Limb (tissue), 2 donors: ENCODE results near the gene PIGL.
"Not testable (repeated sequence)": the region's sequence is repeated elsewhere in the genome, so short reads cannot be mapped to it uniquely, and the experiment has no call there.

Source experiments
- DNase-seq, 2 donors: peaks; one replicate each; pipeline ENCODE4 v3.0.0-alpha.2; 2016; ENCODE audit errors: extremely low spot score in 2 of 2

Gene PIGL

GRCh38 chr17:16304830-16305229 is 87.8 kb downstream of the PIGL start:
- peak; percentile 29 to 35 for DNase-seq

- DNase-seq = no peak
Observed at GRCh38 chr17:16306211-16306610, 89.2 kb downstream of the PIGL start.

DNA sequence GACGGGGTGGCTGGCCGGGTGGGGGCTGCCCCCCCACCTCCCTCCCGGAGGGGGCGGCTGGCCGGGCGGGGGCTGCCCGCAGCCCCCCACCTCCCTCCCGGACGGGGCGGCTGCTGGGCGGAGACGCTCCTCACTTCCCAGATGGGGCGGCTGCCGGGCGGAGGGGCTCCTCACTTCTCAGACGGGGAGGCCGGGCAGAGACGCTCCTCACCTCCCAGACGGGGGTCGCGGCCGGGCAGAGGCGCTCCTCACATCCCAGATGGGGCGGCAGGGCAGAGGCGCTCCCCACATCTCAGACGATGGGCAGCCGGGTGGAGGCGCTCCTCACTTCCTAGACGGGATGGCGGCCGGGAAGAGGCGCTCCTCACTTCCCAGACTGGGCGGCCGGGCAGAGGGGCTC is 95.1 kb downstream of the PIGL start:
- DNase-seq = not testable (repeated sequence)

DNA sequence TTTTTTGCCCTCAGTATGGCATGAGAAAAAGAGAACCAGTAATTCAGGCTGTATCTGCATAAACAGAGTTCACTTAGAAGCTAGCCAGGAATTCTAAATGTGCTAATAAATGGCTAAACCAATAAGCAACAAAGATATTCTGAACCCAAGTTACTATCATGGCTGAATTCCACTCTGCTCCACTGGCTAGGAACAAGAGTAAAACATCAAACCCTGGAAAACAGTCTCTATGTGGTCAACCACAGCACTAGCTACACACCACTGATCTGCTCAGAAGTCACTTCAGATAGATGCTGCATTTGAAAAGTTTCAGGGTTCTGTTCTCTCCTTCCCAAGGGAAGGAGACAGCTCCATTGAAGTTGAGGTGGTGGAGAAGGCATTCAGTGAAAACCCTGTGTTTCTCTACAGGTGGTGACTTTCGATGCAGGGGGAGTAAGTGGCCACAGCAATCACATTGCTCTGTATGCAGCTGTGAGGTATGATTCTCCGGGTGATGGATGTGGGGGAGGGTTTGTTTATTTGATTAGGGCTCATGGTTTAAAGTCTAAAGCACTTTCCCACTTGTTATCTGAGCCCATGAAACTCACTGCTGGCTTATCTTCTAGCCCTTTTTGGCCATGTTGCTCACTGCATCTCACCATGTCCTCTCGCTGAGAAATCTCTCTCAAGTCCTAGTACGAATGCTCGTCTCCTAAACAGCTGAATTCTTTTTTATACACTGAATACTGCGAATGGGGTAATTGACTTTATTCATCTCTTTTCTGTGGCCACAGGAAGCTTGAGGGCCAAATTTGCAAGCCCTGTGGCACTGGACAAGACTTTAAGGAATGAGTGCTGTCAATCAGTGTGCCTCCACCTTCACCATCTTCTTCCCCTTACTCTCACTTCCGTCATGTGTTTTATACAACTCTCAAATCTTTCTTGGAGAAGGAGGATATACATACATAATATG is 96.4 kb downstream of the PIGL start:
- no peak for DNase-seq

- DNase-seq = no peak
Observed at GRCh38 chr17:16314189-16314588, 97.2 kb downstream of the PIGL start.

DNA sequence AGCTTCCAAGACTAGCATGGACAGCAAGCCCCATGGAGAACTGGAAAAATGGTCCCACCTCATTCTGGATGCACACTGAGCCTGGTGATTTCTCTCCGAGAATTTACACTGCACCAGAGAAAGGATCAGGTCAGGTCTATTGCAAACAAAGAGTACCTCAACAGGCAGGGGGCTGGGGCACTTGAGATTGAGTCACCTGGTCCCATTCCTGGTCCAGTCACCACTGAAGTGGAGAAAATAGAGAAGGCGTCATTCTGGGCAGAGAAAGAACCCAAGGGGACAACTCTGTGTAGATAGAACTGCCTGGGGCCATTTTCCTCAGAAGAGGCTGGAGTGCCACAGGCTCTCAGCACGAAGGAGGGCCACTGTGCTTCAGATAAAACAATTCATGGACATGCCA is 97.8 kb downstream of the PIGL start:
- no peak for DNase-seq

GRCh38 chr17:16319969-16320368 is 103.0 kb downstream of the PIGL start:
- DNase-seq = no peak

DNA sequence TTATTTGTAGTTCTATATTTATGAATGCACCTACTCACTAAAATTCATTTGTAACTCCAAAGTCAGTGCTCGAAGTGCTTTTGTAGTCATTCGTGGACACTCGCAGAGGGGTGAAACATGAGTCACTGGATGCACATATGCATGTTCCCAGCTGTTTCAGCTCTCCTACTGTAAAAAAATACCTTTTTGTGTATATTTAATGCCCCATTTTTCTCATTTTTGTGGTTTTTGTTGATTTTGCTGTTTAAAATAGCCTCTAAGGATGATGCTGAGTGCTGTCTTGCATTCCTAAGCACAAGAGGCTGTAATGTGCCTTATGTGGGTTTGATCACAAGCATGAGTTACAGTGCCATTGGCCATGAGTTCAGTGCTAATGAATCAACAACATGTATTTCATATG is 105.6 kb downstream of the PIGL start:
- DNase-seq = no peak

DNA sequence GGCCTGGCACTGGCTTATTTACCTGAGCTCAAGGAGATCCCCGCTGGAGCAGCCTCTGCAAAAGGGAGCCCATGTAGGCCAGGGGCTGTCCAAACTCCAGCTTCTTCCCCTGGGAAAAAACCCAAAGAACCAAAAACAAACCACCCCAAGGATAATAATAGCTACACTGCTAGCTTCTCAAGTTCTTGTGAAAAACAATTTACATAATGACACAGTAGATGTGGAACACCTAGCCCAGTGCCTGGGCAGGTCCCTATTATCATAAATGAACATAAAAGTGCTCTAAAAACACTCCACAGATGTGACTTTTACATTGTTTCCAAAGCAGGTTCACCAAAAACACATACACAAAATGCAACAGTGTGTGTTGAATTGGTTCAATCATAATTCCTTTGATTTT is 109.0 kb downstream of the PIGL start:
- DNase-seq = no peak

DNA sequence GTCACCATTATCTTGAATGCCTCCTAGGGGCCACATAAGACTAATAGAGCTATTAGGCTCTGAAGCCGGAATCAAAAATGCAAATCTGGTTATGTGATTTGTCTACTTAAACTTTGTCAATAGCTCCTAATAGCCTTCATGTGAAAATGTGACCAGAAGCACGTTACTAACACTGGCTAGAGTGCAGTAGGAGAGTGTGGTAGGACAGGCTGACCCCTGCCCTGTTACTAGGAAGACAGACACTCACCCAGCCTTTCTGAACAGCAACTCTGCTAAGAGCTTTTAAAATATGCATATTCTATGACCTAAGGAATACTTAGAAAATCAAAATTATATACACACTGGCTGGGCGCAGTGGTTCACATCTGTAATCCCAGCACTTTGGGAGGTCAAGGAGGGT is 110.0 kb downstream of the PIGL start:
- DNase-seq = no peak

GRCh38 chr17:16328997-16329396 is 112.0 kb downstream of the PIGL start:
- DNase-seq = no peak

DNA sequence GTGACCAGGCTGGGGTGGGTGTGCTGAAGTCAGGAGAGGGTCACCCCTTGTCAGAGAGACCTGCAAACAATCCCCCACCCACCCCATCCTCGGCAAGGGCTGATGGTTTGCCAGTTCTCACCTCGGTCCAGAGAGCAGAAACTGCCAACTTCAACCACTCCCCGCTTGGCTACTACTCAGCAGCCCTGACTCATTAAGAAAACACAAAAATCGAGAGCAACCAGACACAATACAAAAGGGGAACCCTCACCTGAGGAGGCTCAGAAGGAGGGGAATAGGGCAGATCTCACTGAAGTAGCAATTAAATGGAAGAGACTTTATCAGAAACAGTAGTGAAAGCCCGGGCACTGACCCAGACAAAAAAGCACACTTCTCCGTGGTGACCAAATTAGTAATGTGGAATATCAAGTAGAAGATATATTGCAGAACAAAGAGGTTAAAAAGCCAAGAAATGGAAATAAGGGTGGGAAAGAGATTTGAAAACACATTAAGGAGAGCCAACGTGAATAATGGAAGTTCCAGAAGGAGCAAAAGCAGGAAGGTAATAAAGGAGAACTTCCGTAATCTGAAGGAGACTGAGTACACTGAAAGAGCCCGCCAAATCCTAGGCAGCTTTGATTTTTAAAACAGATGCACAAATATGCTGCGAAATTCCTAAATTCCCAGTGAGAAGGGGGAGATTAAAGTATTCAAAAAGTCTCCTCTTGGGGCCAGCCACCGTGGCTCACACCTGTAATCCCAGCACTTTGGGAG is 112.7 kb downstream of the PIGL start:
- peak; percentile 24 to 32 for DNase-seq

DNA sequence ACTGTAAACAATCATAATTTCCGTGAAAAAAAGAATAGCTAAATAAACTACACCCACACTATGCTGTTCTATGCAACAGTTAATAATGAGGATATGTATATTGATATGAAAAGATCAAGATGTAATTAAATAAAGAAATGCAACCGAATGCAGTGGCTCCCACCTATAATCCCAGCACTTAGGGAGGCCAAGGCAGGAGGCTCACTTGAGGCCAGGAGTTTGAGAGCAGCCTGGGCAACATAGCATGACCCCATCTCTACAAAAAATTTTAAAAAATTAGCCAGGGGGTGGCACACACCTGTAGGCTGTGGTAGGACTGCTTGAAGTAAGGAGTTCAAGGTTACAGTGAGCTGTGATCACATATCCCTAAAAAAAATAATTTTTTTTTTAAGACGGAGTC is 121.4 kb downstream of the PIGL start:
- DNase-seq = no peak

GRCh38 chr17:16339402-16339801 is 122.4 kb downstream of the PIGL start:
- no peak for DNase-seq

- no peak for DNase-seq
Observed at GRCh38 chr17:16339959-16340358, 122.9 kb downstream of the PIGL start.

DNA sequence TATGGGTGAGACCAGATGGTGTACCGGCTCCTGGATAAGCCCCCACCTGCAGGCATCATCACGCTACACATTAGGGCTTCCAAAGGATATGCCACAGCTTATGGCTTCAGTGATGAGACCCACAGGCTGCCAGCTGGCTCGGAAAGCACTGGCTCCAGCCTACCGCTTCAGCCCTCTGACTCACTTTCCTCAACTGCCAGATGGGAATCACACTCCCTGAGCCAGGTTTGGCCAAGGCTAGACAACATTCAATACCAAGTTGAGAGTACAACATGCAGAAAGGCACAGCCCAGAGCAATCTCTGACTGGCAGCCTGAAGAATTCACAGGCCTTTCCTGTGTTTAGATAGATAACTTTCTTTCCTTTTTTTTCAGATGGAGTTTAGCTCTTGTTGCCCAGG is 126.0 kb downstream of the PIGL start:
- no peak for DNase-seq

DNA sequence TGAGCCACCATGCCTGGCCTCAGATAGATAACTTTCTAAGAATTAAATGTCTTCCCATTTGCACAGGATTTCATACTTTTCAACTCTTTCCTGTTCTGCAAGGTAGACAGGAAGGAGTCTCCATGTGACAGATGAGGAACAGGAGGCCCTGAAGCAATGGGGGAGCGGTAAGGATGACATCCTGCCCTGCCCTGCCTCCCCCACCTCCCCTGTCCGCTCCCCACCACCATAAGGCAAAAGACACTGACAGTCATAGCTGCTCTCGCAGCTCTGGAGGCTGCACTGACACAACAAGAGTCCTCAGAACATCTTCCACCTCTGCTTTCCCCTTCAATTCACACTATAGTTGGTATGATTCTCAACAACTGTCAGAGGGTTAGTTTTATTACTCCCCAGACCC is 126.6 kb downstream of the PIGL start:
- no peak for DNase-seq

DNA sequence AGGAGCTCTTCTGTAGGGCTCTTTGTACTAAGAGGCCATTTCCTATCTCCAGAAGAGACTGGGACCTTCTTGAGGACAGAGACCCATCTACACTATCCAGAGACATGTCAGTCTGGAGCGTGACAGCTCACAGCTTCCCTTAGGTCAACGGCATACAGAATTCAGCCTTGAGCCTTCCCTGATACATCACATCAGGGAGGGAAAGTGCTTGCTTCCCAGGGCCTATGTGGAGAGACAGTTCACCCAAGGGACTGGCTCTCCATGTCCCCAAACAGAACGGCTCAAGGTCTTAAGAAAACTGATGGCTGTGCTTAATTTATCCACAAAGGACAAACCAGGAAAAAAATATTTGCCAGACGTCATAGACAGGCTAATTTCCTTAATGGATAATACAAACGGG is 128.6 kb downstream of the PIGL start:
- DNase-seq = no peak

GRCh38 chr17:16346721-16347271 is 129.8 kb downstream of the PIGL start:
- DNase-seq = no peak

DNA sequence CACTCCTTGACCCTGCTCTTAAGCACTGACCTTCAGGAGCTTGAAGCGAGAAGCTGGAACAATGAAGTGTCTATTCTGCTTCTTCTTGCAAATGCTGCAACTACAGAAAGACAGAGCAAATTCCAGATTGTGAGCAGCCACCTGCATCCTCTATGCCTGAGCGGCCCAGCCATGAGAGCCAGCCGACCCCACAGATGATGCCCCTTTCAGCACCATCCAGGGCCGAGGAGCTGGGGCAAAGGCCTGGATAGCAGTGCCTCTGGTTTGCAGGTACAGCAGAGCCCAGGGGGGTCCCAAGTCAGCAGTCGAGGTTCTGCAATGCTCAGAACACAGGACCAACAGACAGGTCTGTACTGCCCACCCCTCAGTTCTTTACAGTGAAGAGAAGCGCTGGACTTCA is 131.6 kb downstream of the PIGL start:
- no peak for DNase-seq

GRCh38 chr17:16349431-16349830 is 132.4 kb downstream of the PIGL start:
- no peak for DNase-seq

DNA sequence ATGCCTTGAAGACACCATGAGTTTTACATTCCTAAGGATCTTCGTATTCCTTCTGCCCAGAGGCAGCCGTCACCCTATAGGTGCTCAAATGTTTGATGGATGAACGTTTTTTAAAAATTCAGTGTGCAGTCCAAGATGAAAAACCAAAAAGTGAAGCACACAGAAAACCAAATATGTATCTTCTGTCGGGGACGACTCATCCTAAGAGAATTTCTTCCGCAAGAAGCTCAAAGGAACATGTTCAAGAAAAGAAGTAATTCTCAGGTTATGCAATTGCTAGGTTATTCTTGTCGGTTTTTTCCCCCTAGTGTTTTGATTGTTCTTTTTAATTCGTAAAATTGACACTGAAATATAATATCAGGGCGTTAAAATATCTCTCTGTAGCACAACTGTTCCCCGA is 134.8 kb downstream of the PIGL start:
- DNase-seq = no peak
